COR-L47 (cell line): Measurements from ENCODE around the gene RITA1.

Experiments
- DNase-seq: peaks from one replicate; lab custom pipeline; 2025; lab: John Stamatoyannopoulos, UW

The RITA1 gene

DNA sequence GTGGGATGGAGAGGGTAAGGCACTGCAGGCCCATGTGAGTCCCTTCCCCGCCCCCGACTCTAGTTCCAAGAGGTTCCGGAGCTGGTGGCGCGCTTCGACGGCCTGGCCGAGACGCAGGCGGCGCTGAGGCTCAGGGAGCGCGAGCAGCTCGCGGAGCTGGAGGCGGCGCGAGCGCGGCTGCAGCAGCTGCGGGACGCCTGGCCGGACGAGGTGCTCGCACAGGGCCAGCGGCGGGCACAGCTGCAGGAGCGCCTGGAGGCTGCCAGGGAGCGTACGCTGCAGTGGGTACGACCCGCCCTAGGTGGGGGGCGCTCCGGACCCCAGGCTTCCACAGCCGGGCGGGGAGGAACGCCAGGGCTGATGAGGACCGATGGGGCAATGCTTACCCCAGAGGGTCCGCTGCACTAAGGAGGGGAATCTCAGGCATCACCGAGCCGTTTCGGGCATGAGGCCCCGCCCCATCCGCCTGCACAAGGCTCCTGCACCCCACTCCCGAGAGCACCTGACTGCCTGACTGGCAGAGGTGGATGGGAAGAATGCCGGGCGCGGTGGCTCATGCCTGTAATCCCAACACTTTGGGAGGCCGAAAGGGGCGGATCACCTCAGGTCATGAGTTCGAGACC, 31.1 kb upstream of the RITA1 start:
- peak; percentile 9 for DNase-seq

DNA sequence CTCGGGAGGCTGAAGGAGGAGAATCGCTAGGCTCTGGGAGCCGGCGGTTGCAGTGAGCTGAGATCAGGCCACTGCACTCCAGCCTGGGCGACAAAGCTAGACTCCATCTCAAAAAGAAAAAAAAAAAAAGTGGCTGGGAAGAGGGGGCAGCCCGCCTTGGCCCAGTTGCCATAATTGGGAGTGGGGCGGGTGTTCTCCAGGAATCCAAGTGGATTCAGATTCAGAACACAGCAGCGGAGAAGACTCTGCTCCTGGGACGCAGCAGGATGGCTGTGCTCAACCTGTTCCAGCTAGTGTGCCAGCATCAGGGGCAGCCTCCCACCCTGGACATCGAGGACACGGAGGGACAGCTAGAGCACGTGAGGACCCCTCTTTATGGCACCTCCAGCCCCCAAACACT, 30.5 kb upstream of the RITA1 start:
- no peak for DNase-seq

DNA sequence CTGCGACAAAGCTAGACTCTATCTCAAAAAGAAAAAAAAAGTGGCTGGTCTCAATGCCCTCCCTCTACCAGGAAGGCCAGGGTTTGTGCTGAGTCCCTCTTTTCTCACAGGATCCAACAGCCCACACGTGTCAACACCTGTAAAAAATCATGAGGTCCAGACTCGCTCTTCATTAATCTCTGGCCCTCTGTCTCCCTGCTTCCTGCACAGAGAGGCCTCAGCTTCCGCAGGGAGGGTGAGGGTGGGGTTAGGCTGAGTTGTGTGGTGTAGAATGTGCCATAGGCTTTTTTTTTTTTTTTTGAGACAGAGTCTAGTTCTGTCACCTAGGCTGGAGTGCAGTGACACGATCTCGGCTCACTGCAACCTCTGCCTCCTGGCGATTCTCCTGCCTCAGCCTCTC, 29.9 kb upstream of the RITA1 start:
- no peak for DNase-seq

DNA sequence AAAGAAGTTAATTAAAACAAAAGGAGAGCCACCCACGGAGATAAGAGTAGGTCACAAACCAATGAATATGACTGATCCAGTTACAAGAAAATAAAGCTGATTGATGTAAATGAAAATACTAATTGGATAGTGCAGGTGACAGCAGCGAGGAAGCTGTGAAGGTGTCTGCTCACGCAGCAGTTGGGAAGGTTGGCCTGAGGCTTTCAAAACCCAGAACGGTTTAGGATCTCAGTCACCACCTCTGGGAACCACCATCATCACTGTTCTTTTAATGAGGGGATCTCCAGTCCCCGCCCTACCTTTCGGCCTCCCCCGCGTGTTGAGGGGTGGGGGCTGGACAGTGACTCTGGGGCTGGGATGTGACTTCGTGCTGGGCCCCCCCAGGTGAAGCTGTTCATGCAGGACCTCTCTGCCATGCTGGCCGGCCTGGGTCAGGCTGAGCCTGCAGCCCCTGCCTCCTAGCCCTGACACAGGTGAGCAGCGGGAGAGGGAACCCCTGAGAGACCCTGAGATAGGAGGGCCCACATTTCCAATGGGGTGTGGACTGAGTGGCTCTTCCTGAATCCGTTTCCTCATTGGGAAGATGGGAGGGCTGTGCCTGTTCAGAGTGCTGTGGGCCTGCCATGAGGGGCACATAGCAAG, 28.2 kb upstream of the RITA1 start:
- no peak for DNase-seq

DNA sequence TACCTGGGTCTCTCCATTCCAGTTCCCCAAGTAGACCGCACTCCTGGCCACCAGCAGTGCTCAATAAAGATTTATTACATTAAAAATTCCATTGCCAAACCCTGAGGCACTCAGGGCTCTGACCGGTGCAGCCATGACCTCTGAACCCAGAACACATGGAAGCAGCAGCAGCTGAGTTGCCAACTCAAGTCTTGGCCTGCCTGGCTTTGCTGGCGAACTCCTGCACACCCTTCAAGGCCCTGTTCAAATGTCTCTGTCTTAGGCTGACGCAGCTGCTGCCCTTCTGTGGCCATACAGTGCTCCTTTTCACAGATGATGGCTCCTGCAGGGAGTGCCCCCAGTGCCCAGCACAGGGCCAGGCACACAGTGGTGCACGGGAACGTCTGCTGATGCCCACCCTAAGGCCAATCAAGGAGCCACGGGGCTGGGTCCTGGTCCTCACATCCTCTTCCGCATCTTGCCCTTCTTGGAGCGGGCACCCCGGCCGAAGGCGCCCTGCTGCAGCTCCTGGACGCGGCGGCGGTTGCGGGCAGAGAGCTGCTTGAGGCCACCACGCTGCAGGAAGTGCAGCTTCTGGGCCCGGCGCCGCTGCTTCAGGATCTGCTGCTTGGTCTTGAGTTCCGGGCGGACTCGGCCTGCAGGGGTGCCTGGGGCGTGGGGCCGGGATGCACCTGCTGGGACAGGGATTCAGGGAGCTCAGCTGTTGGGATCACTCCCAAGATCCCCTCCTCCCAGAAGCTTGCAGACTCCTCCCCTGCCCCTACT, 26.9 kb upstream of the RITA1 start:
- no peak for DNase-seq

DNA sequence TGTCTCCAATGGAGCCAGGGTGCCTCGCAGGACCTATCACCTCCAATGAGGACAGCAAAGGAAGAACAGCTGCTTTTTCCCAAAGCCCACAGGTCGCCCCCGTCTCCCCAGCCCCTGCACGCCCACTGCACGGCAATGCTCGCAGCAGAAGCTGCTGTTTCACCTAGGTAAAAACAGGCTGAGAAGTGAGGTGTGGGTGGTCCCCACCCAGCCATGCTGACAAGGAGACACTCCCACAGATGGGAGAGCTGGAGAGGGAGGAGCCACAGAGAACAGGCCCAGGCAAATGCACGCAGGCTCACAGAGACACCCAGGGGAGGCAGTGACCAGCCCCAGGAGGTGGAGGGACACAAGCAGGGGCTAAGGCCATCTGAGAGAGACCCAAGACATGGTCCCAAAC, 25.6 kb upstream of the RITA1 start:
- no peak for DNase-seq

DNA sequence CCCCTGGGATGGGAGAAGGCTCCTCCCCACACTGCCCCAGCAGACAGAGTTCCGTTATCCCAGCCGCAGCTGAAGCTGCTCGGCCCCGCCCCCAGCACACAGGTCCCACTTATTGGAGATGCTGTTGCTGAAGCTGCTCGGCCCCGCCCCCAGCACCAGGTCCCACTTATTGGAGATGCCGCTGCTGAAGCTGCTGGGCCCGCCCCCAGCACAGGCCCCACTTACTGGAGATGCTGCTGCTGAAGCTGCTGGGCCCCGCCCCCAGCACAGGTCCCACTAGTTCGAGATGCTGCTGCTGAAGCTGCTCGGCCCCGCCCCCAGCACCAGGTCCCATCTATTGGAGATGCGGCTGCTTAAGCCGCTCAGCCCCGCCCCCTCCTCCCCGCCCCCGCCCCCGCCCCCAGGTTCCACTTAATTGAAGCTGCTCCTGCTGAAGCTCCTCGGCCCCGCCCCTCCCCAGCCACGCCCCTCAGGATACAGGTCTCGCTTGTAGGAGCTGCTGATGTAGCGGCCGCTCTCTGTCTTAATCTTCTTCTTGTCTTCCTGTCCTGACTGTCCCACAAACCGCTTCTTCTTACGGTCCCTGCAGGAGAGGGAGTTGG, 24.0 kb upstream of the RITA1 start:
- DNase-seq = no peak

DNA sequence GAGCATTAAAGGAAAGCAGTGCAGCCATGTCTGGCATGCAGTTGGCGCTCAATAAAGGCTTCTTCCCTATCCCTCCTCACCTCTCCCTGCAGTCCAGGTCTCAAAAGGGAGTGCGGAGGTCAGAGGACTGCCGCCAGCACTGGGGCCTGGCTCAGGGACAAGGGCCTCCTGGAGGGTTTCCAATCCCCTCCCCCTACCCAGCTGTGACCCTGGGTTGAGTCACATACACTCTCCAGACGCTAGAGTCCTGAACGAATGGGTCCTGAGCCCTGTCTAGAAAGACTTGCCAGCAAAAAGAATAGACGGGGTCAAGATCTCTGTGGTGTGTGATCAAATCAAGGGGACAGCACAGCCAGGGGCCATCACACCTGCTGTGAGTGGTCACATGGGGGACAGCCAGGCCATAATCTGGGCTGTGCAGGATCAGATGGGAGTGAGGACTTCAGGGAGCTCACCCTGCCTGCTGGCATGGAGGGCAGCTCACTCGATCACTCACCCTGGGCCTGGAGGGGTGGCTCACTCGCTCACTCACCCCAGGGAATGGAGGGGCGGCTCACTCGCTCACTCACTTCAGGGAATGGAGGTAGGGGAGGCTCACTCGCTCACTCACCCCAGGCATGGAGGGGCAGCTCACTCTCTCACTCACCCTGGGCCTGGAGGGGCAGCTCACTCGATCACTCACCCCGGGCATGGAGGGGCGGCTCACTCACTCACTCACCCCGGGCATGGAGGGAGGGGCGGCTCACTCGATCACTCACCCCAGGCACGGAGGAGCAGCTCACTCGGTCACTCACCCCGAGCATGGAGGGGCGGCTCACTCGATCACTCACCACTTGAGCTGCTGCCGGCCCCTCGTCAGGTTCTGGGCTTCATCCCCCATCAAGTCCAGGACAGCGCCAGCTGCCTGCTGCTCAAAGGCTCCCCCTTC, 23.2 kb upstream of the RITA1 start:
- no peak for DNase-seq

DNA sequence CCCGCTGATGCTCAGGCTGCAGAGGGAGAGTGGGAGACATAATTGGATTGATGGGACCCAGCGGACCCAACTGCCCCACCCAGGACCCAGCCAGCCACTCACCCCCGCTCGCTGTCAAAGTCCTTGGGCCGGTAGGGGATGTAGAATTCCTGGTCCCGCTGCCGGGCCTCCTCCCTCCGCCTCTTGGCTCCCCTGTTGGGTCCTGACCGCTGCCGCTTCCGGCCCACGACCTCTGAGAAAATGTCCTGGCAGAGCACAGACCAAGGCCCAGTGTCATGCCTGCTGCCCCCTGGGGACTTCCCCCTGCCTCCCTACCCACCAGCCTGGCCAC, 22.5 kb upstream of the RITA1 start:
- DNase-seq = no peak

DNA sequence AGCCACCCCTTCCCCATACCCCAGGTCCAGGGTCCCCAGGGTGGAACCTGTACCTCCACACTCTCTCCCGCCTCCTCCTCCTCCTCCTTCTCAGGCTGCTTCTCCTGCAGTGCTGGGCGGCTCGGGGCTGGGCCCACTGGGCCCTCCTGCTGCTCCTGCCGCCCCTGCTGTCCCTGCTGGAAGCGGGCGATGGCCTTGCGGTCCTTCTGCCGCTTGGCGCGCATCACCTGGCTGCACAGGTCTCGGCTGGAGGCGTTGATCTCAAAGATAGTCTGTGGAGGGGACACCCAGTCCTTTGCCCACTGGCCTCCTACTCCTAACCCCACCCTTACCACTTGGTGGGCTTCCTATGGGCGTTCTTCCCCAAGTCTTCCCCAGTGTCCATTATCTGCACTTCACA, 21.5 kb upstream of the RITA1 start:
- no peak for DNase-seq

DNA sequence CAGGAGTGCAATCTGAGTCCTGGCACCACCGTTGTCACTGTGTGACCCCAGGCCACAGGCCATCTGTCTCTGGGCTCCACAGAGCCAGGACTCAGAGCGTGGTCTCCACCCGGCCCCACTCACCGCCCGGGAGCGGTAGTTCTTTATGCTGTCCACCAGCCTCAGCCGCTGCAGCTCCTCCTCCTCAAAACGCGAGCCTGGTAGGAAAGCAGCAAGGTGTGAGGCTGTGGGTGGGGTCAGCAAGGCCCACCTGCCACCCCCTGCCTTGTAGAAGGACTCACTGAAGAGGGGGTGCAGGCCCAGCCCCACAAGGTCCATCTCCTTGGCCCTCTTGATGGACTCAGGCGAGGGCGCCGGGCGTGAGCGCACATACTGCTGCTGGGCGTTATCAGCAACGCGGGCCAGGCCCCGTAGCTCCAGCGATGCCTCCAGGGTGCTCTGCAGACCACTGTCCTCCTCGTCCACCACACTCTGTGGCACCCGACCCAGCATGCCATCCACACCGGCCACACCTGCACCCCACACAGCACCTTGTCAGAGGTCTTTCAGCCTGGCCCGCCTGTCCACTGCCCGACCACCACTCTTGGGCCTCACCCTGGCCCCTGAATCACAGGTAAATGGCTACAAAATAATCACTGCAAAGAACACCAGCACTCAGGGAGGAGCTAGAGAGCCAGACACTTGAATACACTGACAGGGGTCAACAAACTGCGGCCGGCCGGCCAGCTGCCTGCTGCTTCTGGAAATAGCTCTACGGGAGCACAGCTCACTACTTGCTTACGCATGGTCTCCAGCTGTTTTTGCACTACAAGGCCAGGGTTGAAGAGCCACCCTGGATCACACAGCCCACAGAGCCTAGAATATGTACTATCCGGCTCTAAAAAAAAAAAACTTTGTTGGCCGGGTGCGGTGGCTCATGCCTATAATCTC, 19.7 kb upstream of the RITA1 start:
- no peak for DNase-seq

DNA sequence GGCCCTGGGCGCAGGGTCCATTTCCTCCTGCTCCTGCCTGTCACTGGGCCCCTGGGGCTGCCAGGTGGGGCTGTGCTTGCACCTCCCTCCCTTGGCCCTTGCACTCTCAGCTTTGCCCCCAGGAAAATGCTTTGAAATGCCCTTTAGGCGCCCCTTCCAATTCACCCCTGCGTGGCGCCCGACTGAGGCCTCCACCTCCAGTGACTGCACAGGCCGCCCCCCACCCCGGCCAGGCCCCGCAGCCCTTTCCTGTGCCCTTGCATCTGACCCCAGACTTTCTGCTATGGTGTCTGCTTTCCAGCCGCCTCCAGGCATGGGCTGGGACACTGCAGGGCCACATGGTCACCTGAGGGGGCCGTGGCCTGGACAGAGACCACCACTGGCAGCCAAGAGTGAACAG, 17.7 kb upstream of the RITA1 start:
- no peak for DNase-seq

DNA sequence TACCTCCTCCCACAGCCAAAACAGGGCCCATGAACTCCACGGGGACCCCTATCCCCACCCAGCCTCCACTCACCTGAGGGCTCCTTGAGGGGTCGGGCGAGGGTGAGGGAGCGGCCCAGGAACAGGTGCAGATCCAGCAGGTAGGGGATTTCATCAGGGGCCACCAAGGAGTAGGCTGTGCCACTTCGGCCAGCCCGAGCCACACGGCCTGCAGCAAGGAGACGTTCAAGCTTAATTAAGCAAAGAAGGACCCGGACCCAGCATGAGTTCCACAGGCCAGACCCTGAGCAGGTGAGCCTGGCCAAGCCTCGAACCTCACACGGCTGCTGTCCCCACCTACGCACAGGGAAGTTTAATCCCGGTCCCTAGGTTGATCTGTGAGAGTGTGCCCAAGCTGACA, 15.8 kb upstream of the RITA1 start:
- no peak for DNase-seq

DNA sequence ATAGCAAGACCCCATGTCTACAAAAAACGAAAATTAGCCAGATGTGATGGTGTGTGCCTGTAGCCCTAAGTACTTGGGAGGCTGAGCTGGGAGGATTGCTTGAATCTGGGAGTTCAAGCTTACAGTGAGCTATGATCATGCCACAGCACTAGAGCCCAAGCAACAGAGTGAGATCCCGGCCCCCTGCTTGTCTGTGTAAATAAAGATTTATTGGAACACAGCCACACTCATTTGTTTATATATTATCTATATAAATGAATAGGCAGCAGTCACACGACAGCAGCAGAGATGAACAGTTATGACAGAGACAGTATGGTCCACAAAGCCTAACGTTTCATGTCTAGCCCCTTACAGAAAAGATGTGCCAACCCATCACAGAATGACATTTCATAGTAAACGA, 15.1 kb upstream of the RITA1 start:
- no peak for DNase-seq

DNA sequence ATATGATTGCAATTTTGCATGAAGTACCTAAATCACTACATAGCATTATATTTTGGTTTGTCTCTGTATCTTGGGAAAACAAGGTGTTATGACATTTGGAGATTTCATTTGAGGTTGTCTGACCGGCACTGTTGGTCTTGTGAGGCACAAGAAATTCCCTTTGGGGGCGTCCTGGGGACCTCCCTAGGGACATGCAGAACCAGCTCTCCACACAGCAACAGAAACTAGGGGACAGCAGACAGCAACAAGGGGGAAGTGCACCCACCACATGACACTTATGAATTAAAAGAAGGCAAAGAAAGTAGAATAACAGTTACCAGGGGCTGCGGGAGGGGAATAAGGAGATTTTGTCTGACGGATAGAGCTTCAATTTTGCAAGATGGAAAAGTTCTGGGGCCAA, 14.6 kb upstream of the RITA1 start:
- DNase-seq = no peak

DNA sequence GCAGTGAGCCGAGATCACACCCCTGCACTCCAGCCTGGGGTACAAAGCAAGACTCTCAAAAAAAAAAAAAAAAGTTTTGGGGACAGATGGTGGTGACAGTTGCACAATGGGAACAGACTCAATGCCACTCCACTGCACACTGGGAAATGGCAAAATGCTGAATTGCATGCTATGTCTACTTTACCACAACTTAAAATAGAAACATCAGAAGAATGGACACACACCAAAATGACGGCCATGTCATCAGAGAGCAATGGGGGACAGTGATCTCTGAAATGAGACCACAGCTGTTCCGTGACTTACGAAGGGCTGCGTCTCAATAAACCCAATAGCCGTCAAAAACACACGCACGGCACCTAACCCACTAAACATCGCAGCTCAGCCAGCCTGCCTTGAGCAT, 14.0 kb upstream of the RITA1 start:
- no peak for DNase-seq

DNA sequence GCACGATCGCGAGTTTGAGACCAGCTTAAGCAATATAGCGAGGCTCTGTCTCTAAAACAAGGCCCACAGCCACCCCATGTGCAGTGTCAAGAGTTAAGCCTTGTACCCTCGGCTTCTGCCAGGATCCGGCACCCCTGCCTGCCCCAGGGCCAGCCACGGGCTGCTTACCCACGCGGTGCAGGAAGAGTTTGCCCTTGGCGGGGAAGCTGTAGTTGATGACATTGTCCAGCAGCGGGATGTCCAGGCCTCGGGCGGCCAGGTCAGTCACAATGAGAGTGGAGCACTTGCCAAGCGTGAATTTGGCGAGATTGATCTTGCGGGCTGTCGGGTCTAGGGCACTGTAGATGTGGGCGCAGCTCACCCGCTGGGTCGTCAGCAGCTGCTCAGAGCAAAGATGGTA, 13.3 kb upstream of the RITA1 start:
- no peak for DNase-seq

DNA sequence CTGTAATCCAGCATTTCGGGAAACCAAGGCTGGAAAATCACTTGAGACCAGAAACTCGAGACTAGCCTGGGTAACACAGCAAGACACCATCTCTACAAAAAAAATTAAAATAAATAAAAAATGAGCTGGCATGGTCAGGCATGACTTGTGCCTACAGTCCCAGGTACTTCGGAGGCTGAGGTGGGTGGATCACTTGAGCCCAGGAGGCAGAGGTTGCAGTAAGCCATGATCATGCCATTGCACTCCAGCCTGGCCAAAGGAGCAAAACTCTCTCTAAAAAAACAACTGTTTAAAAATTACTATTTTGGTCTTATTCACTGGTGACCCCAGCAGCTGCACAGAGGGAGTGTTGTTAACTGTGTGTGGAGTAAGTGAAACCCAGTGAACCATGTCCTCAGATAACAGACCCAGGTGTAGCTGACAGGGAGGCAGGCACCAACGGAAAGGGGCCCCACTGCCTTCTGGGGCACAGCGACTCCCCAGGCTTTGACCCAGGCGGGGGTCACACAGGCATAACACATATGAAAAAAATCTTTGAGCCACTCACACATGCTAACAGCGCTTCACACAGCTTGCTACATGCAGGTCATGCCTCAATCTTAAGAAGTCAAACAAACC, 12.3 kb upstream of the RITA1 start:
- no peak for DNase-seq

DNA sequence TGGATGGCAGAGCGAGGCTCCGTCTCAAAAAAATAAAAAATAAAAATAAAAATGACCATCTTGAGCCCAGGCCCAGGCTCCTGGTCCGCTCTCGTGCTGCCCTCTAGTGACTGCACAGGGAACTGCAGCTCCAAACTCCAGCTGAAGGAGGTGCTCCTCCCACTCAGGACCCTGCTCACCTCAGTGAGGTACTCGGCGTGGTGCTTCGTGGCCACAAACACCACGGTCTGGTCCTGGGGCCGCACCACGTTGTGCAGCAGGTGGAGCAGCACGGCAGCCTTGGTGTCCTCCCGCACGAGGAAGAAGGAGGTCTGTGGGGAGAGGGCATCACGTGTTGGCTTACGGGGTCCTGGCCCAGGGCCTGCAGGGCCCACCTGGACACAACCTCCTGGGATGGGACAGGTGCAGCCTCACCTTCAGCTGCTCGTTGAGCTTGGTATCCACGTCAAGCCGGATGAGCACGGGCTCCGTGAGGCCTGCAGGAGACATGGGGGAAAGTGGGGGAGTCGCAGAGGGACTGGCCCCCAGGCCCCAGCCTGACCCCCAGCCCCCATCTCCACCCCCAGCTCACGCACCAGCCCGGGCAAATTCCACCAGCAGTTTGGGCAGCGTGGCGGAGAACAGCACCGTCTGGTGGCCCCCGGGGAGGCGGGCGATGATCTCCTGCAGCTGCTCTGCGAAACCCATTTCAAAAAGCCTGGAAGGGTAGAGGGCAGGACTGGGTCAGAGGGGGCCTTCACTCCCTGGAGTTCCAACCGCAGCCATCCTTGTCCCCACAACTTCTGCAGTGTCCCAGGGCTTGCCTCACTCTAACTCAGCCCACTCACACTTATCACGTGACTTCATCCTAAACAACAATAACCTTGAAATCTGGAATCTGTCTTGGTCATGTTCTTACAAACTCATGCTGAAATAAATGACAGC, 10.8 kb upstream of the RITA1 start:
- peak; percentile 15 for DNase-seq

DNA sequence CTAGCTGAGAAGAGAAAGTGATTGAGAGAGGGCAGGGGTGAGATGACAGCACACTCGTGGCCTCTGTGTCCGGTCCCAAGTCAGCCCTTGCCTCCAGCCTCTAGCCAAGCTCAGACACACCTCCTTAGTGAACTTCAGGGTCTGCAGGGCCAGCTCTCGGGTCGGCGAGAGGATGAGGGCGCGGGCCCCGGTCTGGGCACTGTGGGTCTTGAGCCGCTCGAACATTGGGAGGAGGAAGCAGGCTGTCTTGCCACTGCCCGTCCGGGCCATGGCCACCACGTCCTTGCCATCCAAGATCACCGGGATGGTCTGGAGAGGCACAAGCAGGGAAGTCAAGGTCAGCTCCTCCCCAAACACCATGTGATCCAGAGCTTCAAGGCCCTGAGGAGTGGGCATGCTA, 6.5 kb upstream of the RITA1 start:
- DNase-seq = no peak
